G401.6 (cell line): ENCODE results near the gene PARVB.
"Not testable (repeated sequence)": the region's sequence is repeated elsewhere in the genome, so short reads cannot be mapped to it uniquely, and the experiment has no call there.

ENCODE experiments used
- FAIRE-seq: peaks from 2 replicates; lab custom pipeline; 2012; peaks lifted over from hg19 to GRCh38; lab: Jason Lieb, UNC

PARVB gene

GRCh38 chr22:43998679-43999264, 25.3 kb upstream of the PARVB start:
- FAIRE-seq: no peak

DNA sequence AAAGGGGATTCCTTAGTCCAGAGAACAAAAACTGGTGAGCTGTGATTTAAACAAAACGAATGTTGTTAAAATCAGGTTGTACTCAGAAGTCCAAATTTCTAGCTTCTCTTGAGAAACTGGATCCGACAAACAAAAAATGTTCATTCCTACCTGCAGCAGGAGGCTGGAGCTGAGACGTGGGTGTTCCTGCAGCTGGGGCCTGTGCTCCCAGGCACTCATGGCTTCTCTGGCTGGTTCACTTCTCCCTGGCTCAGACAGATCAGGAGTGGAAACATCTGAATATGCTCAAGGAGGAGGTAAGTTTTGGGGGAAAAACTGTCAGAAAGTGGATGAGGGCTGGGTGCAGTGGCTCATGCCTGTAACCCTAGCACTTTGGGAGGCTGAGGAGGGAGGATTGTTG, 24.7 kb upstream of the PARVB start:
- FAIRE-seq: no peak

GRCh38 chr22:44000123-44000522, 24.0 kb upstream of the PARVB start:
- no peak for FAIRE-seq

- no peak for FAIRE-seq
Measured at GRCh38 chr22:44001521-44001920, 22.6 kb upstream of the PARVB start.

- FAIRE-seq: no peak
Measured at GRCh38 chr22:44002324-44002723, 21.8 kb upstream of the PARVB start.

DNA sequence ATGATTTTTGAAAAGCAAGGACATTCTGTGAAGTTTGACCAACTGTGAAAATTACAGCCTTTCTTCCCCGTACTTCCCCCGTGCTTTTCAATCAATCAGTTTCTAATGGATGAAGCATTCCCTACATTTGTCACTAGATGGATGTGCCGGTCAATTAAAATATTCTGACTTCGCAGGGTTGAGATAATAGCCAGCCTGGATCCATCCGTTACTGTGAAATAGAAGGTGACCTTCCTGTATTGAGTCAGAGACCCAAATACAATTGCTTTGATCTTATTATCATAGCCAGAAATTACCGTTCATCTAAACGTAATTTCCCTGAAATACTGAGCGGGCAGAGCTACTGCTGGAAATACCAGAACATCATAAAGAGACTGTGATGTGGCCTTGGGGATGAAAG, 21.1 kb upstream of the PARVB start:
- FAIRE-seq: no peak

DNA sequence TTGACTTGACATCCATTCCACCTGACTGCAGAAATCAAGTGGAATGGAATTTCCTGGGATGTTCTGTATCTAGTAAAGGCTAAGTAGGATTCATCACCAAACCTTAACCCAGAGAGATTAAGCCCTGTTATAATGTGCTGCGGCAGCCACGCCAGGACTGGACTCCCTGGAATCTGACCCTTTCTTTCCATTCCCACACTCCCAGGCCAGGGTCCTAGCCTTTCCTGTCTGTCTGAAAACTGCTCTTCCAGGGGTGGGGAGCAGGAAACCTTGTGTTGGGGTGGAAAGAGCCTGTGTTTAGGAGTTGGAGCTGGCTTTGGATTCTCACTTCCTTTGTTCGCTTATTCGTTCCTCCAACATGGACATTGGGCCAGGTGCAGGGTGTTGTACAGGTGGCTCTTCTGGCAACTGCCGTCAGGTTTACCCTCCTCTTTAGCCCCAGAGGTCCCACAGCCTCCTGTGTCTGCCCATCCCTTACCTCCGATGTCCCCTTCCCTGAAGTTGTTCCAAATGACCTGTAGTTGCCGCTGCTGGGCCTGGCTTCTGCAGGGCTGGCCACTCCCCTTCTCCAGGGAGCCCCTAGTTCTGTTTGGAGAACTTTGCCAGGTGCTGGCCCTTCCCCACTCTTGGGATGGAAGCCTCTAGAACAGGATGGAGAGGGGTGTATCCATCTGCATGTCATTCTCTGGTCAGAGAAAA, 20.5 kb upstream of the PARVB start:
- no peak for FAIRE-seq

GRCh38 chr22:44004104-44004460, 20.0 kb upstream of the PARVB start:
- FAIRE-seq: no peak

DNA sequence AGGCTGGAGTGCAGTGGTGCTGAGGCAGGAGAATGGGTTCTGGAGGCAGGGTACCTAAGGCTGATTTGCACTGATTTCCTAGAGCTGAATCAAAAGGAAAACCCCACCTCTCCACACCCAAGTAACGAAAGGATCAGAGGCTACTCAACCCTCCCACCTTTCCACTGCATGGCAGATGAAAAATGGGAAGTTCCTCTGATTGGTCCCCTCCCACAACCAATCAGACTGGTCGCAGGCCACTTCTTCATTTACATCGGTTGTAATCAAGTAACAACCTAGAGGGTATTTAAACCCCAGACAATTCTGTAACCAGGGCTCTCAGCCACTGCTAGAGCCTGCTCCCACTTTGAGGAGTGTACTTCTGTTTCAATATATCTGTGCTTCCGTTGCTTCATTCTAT, 18.6 kb upstream of the PARVB start:
- FAIRE-seq: no peak

DNA sequence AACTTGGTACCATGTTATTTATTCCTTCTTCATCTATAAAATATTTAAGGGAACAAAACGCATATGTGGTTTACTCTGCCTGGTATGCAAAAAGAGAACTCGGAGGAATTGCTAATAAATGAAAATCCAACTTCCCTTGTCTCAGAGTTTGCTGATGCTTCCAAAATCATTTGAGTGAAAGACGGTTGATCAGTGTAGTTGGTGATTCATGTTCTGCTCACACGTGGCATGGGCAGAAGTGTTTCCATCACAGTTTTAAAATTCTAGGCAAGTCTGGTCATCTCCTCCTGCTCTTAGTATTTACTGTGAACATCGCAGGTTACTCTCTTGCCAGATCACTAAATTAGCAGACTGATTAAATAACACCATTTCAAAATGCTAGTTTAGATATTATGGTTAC, 11.9 kb upstream of the PARVB start:
- FAIRE-seq: no peak

GRCh38 chr22:44012591-44012990, 11.5 kb upstream of the PARVB start:
- no peak for FAIRE-seq

DNA sequence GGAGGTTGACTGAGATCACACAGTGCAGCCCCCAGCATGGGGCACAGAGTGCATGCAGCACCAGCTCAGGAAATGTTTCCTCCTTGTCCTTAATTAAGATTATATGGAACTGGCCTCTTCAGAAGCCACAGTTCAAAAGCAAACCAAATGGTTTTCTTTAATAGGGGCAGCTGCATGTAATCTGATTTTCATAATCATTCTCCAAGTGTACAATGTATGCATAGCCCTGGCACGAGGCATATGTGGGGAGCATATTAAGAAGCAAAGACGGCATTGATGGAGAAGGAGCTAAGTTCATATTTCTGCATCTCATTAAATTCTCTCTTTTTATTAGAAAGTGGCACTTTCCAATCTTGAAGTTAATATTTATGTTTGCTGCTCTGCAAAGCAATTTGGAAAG, 9.9 kb upstream of the PARVB start:
- no peak for FAIRE-seq

GRCh38 chr22:44016586-44016985, 7.5 kb upstream of the PARVB start:
- not testable (repeated sequence) for FAIRE-seq

DNA sequence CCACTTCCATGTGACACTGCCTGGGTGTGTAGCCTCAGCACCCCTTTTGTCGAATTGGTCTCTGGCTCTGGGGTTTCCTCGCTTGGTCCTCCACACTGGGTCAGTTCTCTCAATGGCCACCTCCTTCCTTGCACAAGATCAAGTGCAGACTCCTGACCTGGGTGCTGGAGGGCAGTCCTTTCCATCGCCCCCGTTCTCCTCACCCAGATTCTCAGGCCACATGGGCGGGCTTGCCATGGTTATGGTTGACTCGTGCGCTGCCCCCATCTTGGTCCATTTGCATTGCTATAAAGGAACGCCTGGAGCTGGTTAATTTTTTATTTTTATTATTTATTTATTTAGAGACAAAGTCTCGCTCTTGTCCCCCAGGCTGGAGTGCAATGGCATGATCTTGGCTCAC, 5.5 kb upstream of the PARVB start:
- FAIRE-seq: no peak

GRCh38 chr22:44019416-44019815, 4.7 kb upstream of the PARVB start:
- FAIRE-seq: no peak

GRCh38 chr22:44019846-44020245, 4.3 kb upstream of the PARVB start:
- no peak for FAIRE-seq

GRCh38 chr22:44020981-44021380, 3.1 kb upstream of the PARVB start:
- no peak for FAIRE-seq

- no peak for FAIRE-seq
Measured at GRCh38 chr22:44023404-44024287, 456 bp upstream of the PARVB start.

DNA sequence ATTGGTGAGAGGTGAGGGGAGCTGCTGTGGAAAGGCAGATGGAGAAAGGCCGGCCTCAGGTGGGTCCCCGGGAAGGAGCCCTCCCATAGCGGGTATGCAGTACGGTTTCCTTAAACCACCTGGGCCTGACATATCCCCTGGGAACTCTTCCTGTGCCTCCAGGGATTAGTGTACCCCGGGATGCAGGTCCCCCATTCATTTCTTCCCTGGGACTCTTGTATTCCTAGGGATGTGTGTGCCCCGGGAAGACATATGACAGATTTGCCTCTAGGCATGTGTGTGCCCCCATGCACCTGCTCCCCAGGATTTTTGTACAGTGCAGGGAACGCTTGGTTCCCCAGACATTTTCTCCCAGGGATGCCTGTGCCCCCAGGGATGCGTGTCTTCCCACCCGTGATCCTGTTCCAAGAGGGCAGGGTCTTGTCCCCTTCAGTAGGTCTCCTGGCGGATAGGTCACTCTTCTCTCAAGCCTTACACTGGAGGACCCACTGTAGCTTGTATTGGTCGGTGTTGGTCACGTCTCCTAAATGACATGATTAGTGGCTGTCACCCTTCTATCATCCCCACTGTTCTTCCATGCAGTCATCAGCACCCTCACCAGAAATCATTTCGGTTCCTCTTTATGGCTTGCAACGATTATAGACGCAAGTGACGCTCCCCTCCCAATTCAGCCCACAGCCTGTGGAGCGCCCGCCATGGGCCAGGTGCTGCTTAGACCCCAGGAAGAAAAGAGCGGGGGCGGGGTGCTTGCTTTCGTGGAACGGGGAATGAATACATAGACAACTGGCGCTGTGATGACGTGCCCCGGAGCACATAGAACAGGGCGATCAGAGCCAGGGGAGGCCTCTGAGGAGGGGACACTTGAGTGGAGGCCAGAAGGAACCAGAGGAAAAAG, 1.3 kb downstream of the PARVB start:
- no peak for FAIRE-seq

GRCh38 chr22:44026066-44026629, 2.0 kb downstream of the PARVB start:
- no peak for FAIRE-seq

DNA sequence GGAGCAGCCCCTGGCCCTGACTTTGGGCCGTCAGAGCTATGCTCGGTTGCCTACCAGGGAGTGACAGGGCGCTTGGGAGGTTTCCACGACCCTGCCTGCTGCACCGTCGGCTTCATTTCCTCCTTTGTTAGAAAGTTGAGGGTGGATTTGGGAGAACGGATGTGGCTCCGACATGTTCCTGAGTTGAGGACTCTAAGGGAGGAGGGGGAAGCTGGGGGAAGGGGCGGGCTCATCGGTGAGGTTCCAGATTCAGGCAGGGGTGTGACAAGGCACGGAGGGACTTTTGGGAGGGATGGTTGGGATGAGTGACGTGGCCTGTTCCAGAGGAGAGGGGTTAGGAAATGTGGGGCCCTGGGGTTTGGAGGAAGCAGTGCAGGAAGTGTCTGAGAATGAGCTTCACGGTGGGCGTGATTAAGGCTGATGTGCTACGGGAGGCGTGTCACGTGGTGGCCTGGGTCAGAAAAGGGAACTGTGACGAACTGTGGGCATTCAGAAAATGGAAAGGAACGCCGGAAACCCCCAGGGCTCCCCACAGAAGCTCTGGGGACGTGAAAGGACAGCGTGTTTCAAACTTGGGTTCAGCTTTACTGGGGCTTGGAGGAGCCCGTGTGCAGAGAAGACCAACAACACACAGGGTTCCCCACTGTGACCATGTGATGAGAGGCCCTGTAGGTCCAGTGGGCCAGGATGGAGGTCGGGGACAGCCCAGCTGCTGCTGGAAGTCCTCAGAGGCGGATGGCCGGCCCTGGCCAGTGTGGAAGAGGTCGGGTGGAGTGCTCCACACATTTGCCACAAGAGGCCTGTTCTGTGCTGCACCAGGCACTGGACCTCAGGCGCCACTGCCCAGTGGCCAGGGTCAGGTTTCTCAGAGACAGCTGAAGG, 2.8 kb downstream of the PARVB start:
- no peak for FAIRE-seq
